SK-N-SH treated with all-trans-retinoic acid at 6 μM for 48 hours (cell line): Measurements from ENCODE around the gene RSPH9.

Source experiments
- ATAC-seq: fragments of 200-7000 bp; cut with Tn5 transposase; 3 replicates; pipeline ENCODE4 v1.9.1; 2020; ENCODE audit warnings: mild to moderate bottlenecking, moderate library complexity
- ARNTL ChIP-seq: fragments of 450-650 bp; formaldehyde crosslinking; IDR thresholded peaks from 2 replicates; pipeline ENCODE4 v1.5.0; 2020; ENCODE audit warnings: low read depth, mild to moderate bottlenecking, moderate library complexity, borderline replicate concordance
- BACH2 ChIP-seq: fragments of 250-450 bp; sonication (Bioruptor Pico); IDR thresholded peaks from 2 replicates; pipeline ENCODE4 v1.9.0; 2021; ENCODE audit warnings: mild to moderate bottlenecking, borderline replicate concordance
- CSRNP3 ChIP-seq: fragments of 250-450 bp; sonication (Bioruptor Pico); IDR thresholded peaks from 2 replicates; pipeline ENCODE4 v1.5.1; 2021; ENCODE audit warnings: mild to moderate bottlenecking, moderate library complexity
- ESRRG ChIP-seq: fragments of 250-450 bp; sonication (Bioruptor Pico); IDR thresholded peaks from 2 replicates; pipeline ENCODE4 v1.6.1; 2021; ENCODE audit warnings: mild to moderate bottlenecking
- GLIS3 ChIP-seq: fragments of 250-450 bp; sonication (Bioruptor Pico); IDR thresholded peaks from 2 replicates; pipeline ENCODE4 v1.5.0; 2020; ENCODE audit warnings: mild to moderate bottlenecking, moderate library complexity
- OSR1 ChIP-seq: fragments of 250-450 bp; sonication (Bioruptor Pico); IDR thresholded peaks from 2 replicates; pipeline ENCODE4 v1.8.0; 2022; ENCODE audit warnings: moderate library complexity, mild to moderate bottlenecking, inconsistent platforms
- PATZ1 ChIP-seq: fragments of 250-450 bp; sonication (Bioruptor Pico); IDR thresholded peaks from 2 replicates; pipeline ENCODE4 v1.8.0; 2020; ENCODE audit warnings: mild to moderate bottlenecking, moderate library complexity, borderline replicate concordance
- POU6F1 ChIP-seq: fragments of 250-450 bp; sonication (Bioruptor Pico); IDR thresholded peaks from 2 replicates; pipeline ENCODE4 v1.8.0; 2021; ENCODE audit warnings: low read depth, mild to moderate bottlenecking, moderate library complexity, borderline replicate concordance
- PPARA ChIP-seq: fragments of 250-450 bp; sonication (Bioruptor Pico); IDR thresholded peaks from 2 replicates; pipeline ENCODE4 v1.5.0; 2020; ENCODE audit warnings: mild to moderate bottlenecking, borderline replicate concordance
- RARB ChIP-seq: fragments of 250-450 bp; sonication (Bioruptor Pico); IDR thresholded peaks from 2 replicates; pipeline ENCODE4 v1.8.0; 2021; ENCODE audit warnings: mild to moderate bottlenecking, moderate library complexity
- SNAI2 ChIP-seq: fragments of 250-450 bp; sonication (Bioruptor Pico); IDR thresholded peaks from 2 replicates; pipeline ENCODE4 v1.5.0; 2020; ENCODE audit warnings: mild to moderate bottlenecking, moderate library complexity
- TCF4 ChIP-seq: fragments of 250-450 bp; sonication (Bioruptor Pico); IDR thresholded peaks from 2 replicates; pipeline ENCODE4 v1.8.0; 2021; ENCODE audit warnings: mild to moderate bottlenecking, moderate library complexity, borderline replicate concordance
- TSHZ2 ChIP-seq: fragments of 250-450 bp; sonication (Bioruptor Pico); IDR thresholded peaks from 2 replicates; pipeline ENCODE4 v1.5.0; 2020; ENCODE audit warnings: mild to moderate bottlenecking, moderate library complexity
- ZC3H10 ChIP-seq: fragments of 250-450 bp; sonication (Bioruptor Pico); IDR thresholded peaks from 2 replicates; pipeline ENCODE4 v1.5.1; 2021; ENCODE audit warnings: mild to moderate bottlenecking, moderate library complexity
- ZFP30 ChIP-seq: fragments of 450-650 bp; formaldehyde crosslinking; IDR thresholded peaks from 2 replicates; pipeline ENCODE4 v1.5.0; 2022; ENCODE audit warnings: mild to moderate bottlenecking, moderate library complexity
- ZNF565 ChIP-seq: fragments of 450-650 bp; formaldehyde crosslinking; conservative IDR thresholded peaks from 2 replicates; pipeline ENCODE4 v1.5.0; 2020; ENCODE audit warnings: low read depth, mild to moderate bottlenecking, moderate library complexity
- ZNF70 ChIP-seq: fragments of 450-650 bp; formaldehyde crosslinking; IDR thresholded peaks from 2 replicates; pipeline ENCODE4 v1.5.0; 2020; ENCODE audit warnings: mild to moderate bottlenecking, moderate library complexity
- ZNF8 ChIP-seq: fragments of 450-650 bp; formaldehyde crosslinking; IDR thresholded peaks from 2 replicates; pipeline ENCODE4 v1.5.0; 2020; ENCODE audit warnings: mild to moderate bottlenecking, moderate library complexity

The RSPH9 gene

GRCh38 chr6:43622541-43622940 is 22.3 kb upstream of the RSPH9 start (continued):
- TF ChIP-seq TSHZ2 (CRISPR knock-in tag), result no peak

GRCh38 chr6:43623880-43624785 is 20.7 kb upstream of the RSPH9 start:
- TF ChIP-seq POU6F1 (CRISPR knock-in tag) (no peak), PPARA (CRISPR knock-in tag) (no peak), TCF4 (CRISPR knock-in tag) (no peak), OSR1 (CRISPR knock-in tag) (no peak), ZNF565 (CRISPR knock-in tag) (no peak), ZNF8 (no peak), GLIS3 (CRISPR knock-in tag) (no peak)

GRCh38 chr6:43624786-43625288 is 20.0 kb upstream of the RSPH9 start:
- TF ChIP-seq RARB (CRISPR knock-in tag), result no peak
- TF ChIP-seq SNAI2 (CRISPR knock-in tag), result no peak
- TF ChIP-seq BACH2, result no peak
- TF ChIP-seq, all 23 proteins: peak for 0
- ATAC-seq, result no peak

More at GRCh38 chr6:43623880-43624785, 20.7 kb upstream of the RSPH9 start:
- no peak for ATAC-seq

- TF ChIP-seq PATZ1 (CRISPR knock-in tag) (no peak), SNAI2 (CRISPR knock-in tag) (no peak), PPARA (CRISPR knock-in tag) (no peak), CSRNP3 (CRISPR knock-in tag) (no peak), ZNF8 (no peak), ZNF70 (no peak), ESRRG (no peak), POU6F1 (CRISPR knock-in tag) (no peak), GLIS3 (CRISPR knock-in tag) (no peak), ARNTL (CRISPR knock-in tag) (no peak), ZFP30 (CRISPR knock-in tag) (no peak), ZNF565 (CRISPR knock-in tag) (no peak), BACH2 (no peak), ZC3H10 (CRISPR knock-in tag) (no peak), RARB (CRISPR knock-in tag) (no peak)
- TF ChIP-seq, all 23 proteins: peak for 0
- no peak for ATAC-seq
Measured at GRCh38 chr6:43625393-43625992, 19.3 kb upstream of the RSPH9 start.
